Measurements from ENCODE around the gene SMTNL1.

Gene SMTNL1

GRCh38 chr11:57536947-57537619, at the start of gene SMTNL1:
Gene SMTNL1, plus strand, starts transcription at chr11:57537595. Its CDS starts 5,048 bp downstream, at chr11:57542643.
- no peak within 1 kb of the TSS for H3K27ac Mint-ChIP-seq
- H3K27me3 Mint-ChIP-seq: no peaks in the 10 kb centered on the region
- peaks cover 27% of the 10 kb centered on the region for H3K36me3 Mint-ChIP-seq (ENCODE audit: low read depth)
- H3K4me3 Mint-ChIP-seq: no peak within 1 kb of the TSS
- DNase-seq: no peak
- H3K9me3 Mint-ChIP-seq: no peaks in the 10 kb centered on the region
- H3K4me1 Mint-ChIP-seq (ENCODE audit: low read depth): no peaks in the 10 kb centered on the region

- Mint-ChIP-seq H3K4me3 (no peak overlapping the region), H3K9me3 (no peaks in the 10 kb centered on the region), H3K36me3 (ENCODE audit: low read depth) (peaks cover 80% of the 10 kb centered on the region), H3K27me3 (no peaks in the 10 kb centered on the region), H3K4me1 (ENCODE audit: low read depth) (peaks cover 7% of the 10 kb centered on the region), H3K27ac (no peak overlapping the region)
- no peak for DNase-seq
These were observed 49.3 kb upstream of the SMTNL1 start for GRCh38 chr11:57487920-57488659.

- Mint-ChIP-seq H3K27me3 (no peaks in the 10 kb centered on the region), H3K27ac (no peak overlapping the region), H3K36me3 (ENCODE audit: low read depth) (peaks cover 78% of the 10 kb centered on the region), H3K4me3 (no peak overlapping the region), H3K4me1 (ENCODE audit: low read depth) (peaks cover 12% of the 10 kb centered on the region), H3K9me3 (no peaks in the 10 kb centered on the region)
- DNase-seq: no peak
These were observed 46.7 kb upstream of the SMTNL1 start for GRCh38 chr11:57490456-57491248.

GRCh38 chr11:57491371-57492061, 45.9 kb upstream of the SMTNL1 start:
- H3K4me1 Mint-ChIP-seq (ENCODE audit: low read depth): peaks cover 12% of the 10 kb centered on the region
- H3K27ac Mint-ChIP-seq: no peak overlapping the region
- no peaks in the 10 kb centered on the region for H3K27me3 Mint-ChIP-seq
- peaks cover 79% of the 10 kb centered on the region for H3K36me3 Mint-ChIP-seq (ENCODE audit: low read depth)
- peak; percentile 69 for DNase-seq
- no peaks in the 10 kb centered on the region for H3K9me3 Mint-ChIP-seq
- H3K4me3 Mint-ChIP-seq: no peak overlapping the region

GRCh38 chr11:57493507-57494503, 43.6 kb upstream of the SMTNL1 start:
- Mint-ChIP-seq H3K9me3 (no peaks in the 10 kb centered on the region), H3K36me3 (ENCODE audit: low read depth) (peaks cover 81% of the 10 kb centered on the region), H3K4me3 (no peak overlapping the region), H3K27me3 (no peaks in the 10 kb centered on the region), H3K4me1 (ENCODE audit: low read depth) (peaks cover 12% of the 10 kb centered on the region), H3K27ac (peak overlapping the region; percentile 95)
- DNase-seq: peak; percentile 84

- DNase-seq: no peak
- no peaks in the 10 kb centered on the region for H3K27me3 Mint-ChIP-seq
- peak overlapping the region; percentile 26 for H3K27ac Mint-ChIP-seq
- peaks cover 16% of the 10 kb centered on the region for H3K4me1 Mint-ChIP-seq (ENCODE audit: low read depth)
- H3K4me3 Mint-ChIP-seq: no peak overlapping the region
- H3K9me3 Mint-ChIP-seq: no peaks in the 10 kb centered on the region
- H3K36me3 Mint-ChIP-seq (ENCODE audit: low read depth): peaks cover 75% of the 10 kb centered on the region
These were observed 41.1 kb upstream of the SMTNL1 start for GRCh38 chr11:57496109-57496820.

GRCh38 chr11:57497303-57498247, 39.8 kb upstream of the SMTNL1 start:
- no peak overlapping the region for H3K4me3 Mint-ChIP-seq
- H3K36me3 Mint-ChIP-seq (ENCODE audit: low read depth): peaks cover 78% of the 10 kb centered on the region
- H3K27me3 Mint-ChIP-seq: no peaks in the 10 kb centered on the region
- H3K9me3 Mint-ChIP-seq: no peaks in the 10 kb centered on the region
- no peak overlapping the region for H3K27ac Mint-ChIP-seq
- DNase-seq: no peak
- H3K4me1 Mint-ChIP-seq (ENCODE audit: low read depth): peaks cover 16% of the 10 kb centered on the region

GRCh38 chr11:57498540-57498939, 38.9 kb upstream of the SMTNL1 start:
- Mint-ChIP-seq H3K27me3 (no peaks in the 10 kb centered on the region), H3K9me3 (no peaks in the 10 kb centered on the region), H3K27ac (peak overlapping the region; percentile 26), H3K4me3 (no peak overlapping the region), H3K36me3 (ENCODE audit: low read depth) (peaks cover 75% of the 10 kb centered on the region), H3K4me1 (ENCODE audit: low read depth) (peaks cover 14% of the 10 kb centered on the region)
- DNase-seq: no peak

GRCh38 chr11:57499413-57499982, 37.9 kb upstream of the SMTNL1 start:
- Mint-ChIP-seq H3K36me3 (ENCODE audit: low read depth) (peaks cover 69% of the 10 kb centered on the region), H3K4me3 (no peak overlapping the region), H3K4me1 (ENCODE audit: low read depth) (peaks cover 5% of the 10 kb centered on the region), H3K27me3 (no peaks in the 10 kb centered on the region), H3K27ac (no peak overlapping the region), H3K9me3 (no peaks in the 10 kb centered on the region)
- DNase-seq: peak; percentile 66

GRCh38 chr11:57499983-57500461, 37.4 kb upstream of the SMTNL1 start:
- peaks cover 72% of the 10 kb centered on the region for H3K36me3 Mint-ChIP-seq (ENCODE audit: low read depth)
- no peaks in the 10 kb centered on the region for H3K27me3 Mint-ChIP-seq
- H3K4me1 Mint-ChIP-seq (ENCODE audit: low read depth): peaks cover 4% of the 10 kb centered on the region
- no peak for DNase-seq
- H3K4me3 Mint-ChIP-seq: no peak overlapping the region
- H3K9me3 Mint-ChIP-seq: no peaks in the 10 kb centered on the region
- H3K27ac Mint-ChIP-seq: no peak overlapping the region

GRCh38 chr11:57500515-57500914, 36.9 kb upstream of the SMTNL1 start:
- H3K4me3 Mint-ChIP-seq: no peak overlapping the region
- no peak for DNase-seq
- H3K9me3 Mint-ChIP-seq: no peaks in the 10 kb centered on the region
- H3K4me1 Mint-ChIP-seq (ENCODE audit: low read depth): peaks cover 4% of the 10 kb centered on the region
- H3K27me3 Mint-ChIP-seq: no peaks in the 10 kb centered on the region
- H3K27ac Mint-ChIP-seq: no peak overlapping the region
- H3K36me3 Mint-ChIP-seq (ENCODE audit: low read depth): peaks cover 74% of the 10 kb centered on the region

- Mint-ChIP-seq H3K27me3 (no peaks in the 10 kb centered on the region), H3K27ac (no peak overlapping the region), H3K4me1 (ENCODE audit: low read depth) (peaks cover 4% of the 10 kb centered on the region), H3K36me3 (ENCODE audit: low read depth) (peaks cover 74% of the 10 kb centered on the region), H3K9me3 (no peaks in the 10 kb centered on the region), H3K4me3 (no peak overlapping the region)
- no peak for DNase-seq
These were observed 36.5 kb upstream of the SMTNL1 start for GRCh38 chr11:57500926-57501325.
